ENCODE results near the gene PPP5C. TPM values are rescaled to one million over a fixed set of nuclear protein-coding genes. Genes with fewer than 3 reads are reported as not detected.
A peak's percentile ranks its signal among the peaks of the same experiment; 100 is the strongest.

PPP5C gene
- total RNA-seq, 1 donor from 2014 or later = 69.5 TPM

- no peak for ATAC-seq (ENCODE audit: poor library complexity)
- intact Hi-C loops (cut with DNase I) = no loop called here
- DNase-seq = no peak
Measured at GRCh38 chr19:46324277-46324676, 22.6 kb upstream of the PPP5C start.

- intact Hi-C loops (cut with DNase I) = no loop called here
- no peak for DNase-seq
- ATAC-seq (ENCODE audit: poor library complexity) = no peak
Measured at GRCh38 chr19:46326608-46327007, 20.3 kb upstream of the PPP5C start.

DNA sequence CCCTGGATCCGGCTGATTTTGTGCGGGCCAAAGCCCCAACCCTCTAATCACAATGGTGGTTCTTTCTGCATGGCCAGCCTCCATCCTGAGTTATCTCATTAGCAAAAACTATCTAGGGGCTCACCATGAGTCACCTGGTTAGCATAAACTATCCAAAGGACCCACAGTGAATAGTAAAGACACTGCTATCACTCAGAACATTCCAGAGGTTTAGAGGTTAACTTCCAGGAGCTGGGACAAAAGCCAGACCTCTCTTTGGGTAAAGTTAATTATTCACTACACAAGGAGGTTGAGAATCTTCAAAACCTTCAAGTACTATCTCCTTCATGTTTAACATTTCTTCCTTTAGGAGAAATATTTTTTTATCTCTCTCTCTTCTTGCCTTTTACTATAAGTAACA, 18.8 kb upstream of the PPP5C start:
- ATAC-seq (ENCODE audit: poor library complexity) = no peak
- DNase-seq = no peak
- intact Hi-C loops (cut with DNase I) = no loop called here

DNA sequence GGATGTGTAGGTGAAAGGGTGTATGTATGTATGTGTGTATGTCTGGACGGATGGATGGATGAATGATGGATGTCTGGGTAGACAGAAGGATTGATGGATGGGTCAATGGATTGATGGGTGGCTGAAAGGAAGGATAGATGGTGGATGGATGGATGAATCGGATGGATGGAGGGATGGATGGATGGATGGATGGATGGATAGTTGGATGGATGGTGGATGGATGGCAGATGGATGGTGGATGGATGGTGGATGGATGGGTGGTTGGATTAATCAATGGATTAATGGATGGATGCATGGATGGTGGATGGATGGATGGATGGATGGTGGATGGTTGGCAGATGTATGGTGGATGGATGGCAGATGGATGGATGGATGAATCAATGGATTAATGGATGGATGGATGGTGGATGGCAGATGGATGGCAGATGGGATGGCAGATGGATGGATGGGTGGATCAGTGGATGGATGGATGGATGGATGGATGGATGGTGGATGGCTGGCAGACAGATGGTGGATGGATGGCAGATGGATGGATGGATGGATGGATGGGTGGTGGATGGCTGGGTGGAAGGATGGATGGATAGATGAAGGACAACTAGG, 16.5 kb upstream of the PPP5C start:
- DNase-seq (no peak), ATAC-seq (ENCODE audit: poor library complexity) (no peak)
- intact Hi-C loops (cut with DNase I) = no loop called here

- ATAC-seq (ENCODE audit: poor library complexity) (no peak), DNase-seq (no peak)
- intact Hi-C loops (cut with DNase I) = no loop called here
Measured at GRCh38 chr19:46337487-46337886, 9.4 kb upstream of the PPP5C start.

- intact Hi-C loops (cut with DNase I) = no loop called here
- ATAC-seq (ENCODE audit: poor library complexity) (no peak), DNase-seq (no peak)
Measured at GRCh38 chr19:46339446-46339845, 7.4 kb upstream of the PPP5C start.

- no peak for ATAC-seq (ENCODE audit: poor library complexity)
- intact Hi-C loops (cut with DNase I) = no loop called here
- DNase-seq = no peak
Measured at GRCh38 chr19:46340051-46340659, 6.7 kb upstream of the PPP5C start.

GRCh38 chr19:46341937-46342336, 5.0 kb upstream of the PPP5C start:
- ATAC-seq (ENCODE audit: poor library complexity) (no peak), DNase-seq (no peak)
- intact Hi-C loops (cut with DNase I) = no loop called here

DNA sequence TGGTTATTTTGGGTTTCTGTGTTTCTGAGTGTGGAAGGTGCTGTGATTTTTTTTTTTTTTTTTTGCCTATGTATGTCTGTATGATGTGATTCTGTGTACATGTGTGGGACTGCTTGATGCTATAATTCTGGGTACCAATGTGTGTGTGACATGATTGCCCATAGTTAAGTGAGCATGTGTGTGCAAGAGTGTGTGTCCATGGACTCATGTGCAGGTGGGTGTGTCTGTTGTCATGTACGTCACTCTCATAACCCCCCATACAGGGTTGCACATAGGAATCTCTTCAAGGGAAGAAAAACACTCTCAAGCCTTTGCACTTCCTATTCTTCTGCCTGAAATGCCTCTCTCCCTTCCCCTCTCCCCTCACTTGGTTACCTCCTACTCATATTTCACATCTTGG, 2.5 kb upstream of the PPP5C start:
- intact Hi-C loops (cut with DNase I) = no loop called here
- DNase-seq = no peak
- no peak for ATAC-seq (ENCODE audit: poor library complexity)

- intact Hi-C loops (cut with DNase I) = loop anchor here (5.0 kb wide), 2 partner anchors 43 to 63 kb away; no protein-coding TSS in a partner anchor
- DNase-seq = no peak
- ATAC-seq (ENCODE audit: poor library complexity) = no peak
Measured at GRCh38 chr19:46345157-46345556, 1.7 kb upstream of the PPP5C start.

- intact Hi-C loops (cut with DNase I) = loop anchor here (5.0 kb wide), 2 partner anchors 45 to 65 kb away; no protein-coding TSS in a partner anchor
- DNase-seq = no peak
- no peak for ATAC-seq (ENCODE audit: poor library complexity)
Measured at GRCh38 chr19:46347572-46347883, 641 bp downstream of the PPP5C start.

- intact Hi-C loops (cut with DNase I) = loop anchor here (5.0 kb wide), 2 partner anchors 46 to 66 kb away; no protein-coding TSS in a partner anchor
- no peak for ATAC-seq (ENCODE audit: poor library complexity)
- no peak for DNase-seq
Measured at GRCh38 chr19:46347985-46348384, 1.1 kb downstream of the PPP5C start.

DNA sequence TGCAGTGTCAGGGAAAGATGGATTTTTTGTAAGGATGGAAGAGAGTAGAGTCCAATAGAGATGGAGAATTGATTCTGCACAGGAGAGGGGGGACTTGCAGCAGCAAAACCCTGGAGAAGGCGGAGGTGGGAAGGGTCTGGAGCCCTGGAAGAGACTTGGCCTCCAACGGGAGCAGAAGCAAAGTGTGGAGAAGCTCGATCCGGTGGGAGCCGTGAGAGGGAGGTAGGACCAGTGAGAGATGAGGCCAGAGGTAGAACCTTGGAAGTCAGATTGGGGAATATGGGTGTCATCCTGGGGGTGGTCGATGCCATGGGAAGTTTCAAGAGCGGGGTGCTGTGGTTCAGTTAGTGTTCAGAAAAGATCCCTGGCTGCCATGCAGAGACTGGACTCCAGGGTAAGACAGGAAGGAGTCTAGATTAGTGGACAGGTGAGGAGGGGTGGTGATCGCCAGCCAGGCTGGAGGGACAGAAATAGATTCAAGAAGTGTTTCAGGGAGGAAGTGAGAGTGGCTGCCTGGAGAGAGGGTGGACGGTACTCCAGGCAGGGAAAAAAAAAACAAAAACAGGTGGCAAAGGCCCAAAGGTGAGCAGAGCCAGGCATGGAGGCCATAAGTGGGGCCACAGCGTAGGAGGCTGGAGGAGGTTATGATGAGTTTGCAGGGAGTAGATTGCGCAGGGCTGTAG, 2.6 kb downstream of the PPP5C start:
- DNase-seq (no peak), ATAC-seq (ENCODE audit: poor library complexity) (no peak)
- intact Hi-C loops (cut with DNase I) = loop anchor here (5.0 kb wide), 2 partner anchors 47 to 67 kb away; no protein-coding TSS in a partner anchor

DNA sequence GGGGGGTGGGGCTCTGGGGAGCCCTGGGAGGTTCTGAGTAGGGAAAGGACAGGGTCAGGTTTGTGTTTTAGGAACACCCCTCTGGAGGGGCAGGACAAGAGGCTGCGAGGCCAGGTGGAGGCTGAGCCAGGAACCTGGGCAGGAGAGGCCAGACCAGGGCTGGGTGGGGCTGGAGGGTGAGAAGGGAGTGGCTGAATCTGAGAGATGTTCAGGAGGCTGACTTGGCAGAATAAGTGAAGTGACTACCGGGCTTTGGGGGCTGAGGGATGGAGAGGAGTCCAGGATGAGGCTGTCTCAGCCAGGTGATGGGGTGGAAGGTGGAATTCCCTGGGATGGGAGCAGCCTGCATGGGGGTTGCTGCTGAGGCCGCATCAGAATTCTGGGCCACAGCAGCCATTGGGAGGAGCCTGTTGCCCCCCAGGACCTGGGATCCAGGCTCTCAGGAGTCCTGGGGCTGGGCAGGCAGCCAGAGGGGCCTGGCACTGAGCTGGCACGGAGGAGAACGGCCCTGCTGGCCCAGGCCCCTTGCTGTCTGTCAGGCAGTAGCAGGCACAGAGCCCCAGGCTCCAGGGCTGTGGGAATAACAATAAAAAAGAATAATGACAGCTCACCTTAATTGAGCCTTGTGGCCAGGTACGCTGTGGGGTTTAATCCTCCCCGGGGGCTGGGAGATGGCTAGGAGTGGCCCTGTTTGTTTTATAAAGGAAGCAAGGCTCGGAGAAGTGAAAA, 3.3 kb downstream of the PPP5C start:
- DNase-seq = no peak
- intact Hi-C loops (cut with DNase I) = no loop called here
- ATAC-seq (ENCODE audit: poor library complexity) = no peak

- DNase-seq (no peak), ATAC-seq (ENCODE audit: poor library complexity) (no peak)
- intact Hi-C loops (cut with DNase I) = no loop called here
Measured at GRCh38 chr19:46350758-46351159, 3.9 kb downstream of the PPP5C start.

GRCh38 chr19:46351241-46352041, 4.6 kb downstream of the PPP5C start:
- DNase-seq (peak; percentile 73), ATAC-seq (ENCODE audit: poor library complexity) (no peak)
- intact Hi-C loops (cut with DNase I) = no loop called here

GRCh38 chr19:46353730-46354528, 7.0 kb downstream of the PPP5C start:
- intact Hi-C loops (cut with DNase I) = no loop called here
- DNase-seq = no peak
- ATAC-seq (ENCODE audit: poor library complexity) = no peak

All from Right ventricle myocardium superior (tissue), 1 donor.